K562 (cell line): Measurements from ENCODE around the gene HMSD. TPM values are rescaled to one million over a fixed set of nuclear protein-coding genes. Genes with fewer than 3 reads are reported as not detected.
A peak's percentile ranks its signal among the peaks of the same experiment; 100 is the strongest.

ENCODE experiments used
- ATAC-seq: fragments of 200-7000 bp; cut with Tn5 transposase; 3 replicates; pipeline ENCODE4 v1.9.1; 2020; ENCODE audit warnings: moderate library complexity
- BruUV-seq: library from RNA; stranded (reverse); fragments of 400-500 nt; replicated peaks from 2 replicates; lab custom pipeline; 2021; lab: Mats Ljungman, UMichigan
- CTCF ChIA-PET: fragments of 300-600 bp; formaldehyde crosslinking; extraction: SDS; loops from one replicate; lab custom pipeline; 2021; ENCODE audit warnings: low intra/inter-chr PET ratio; lab: Yijun Ruan, JAX
- POLR2A ChIA-PET: fragments of 300-600, 350-650 bp; sonication (Branson Sonifier 250); formaldehyde crosslinking; extraction: SDS; loops from one replicate; lab custom pipeline; 2021; ENCODE audit warnings: antibody characterized with exemption, inconsistent platforms; lab: Yijun Ruan, JAX
- DNase-seq, 4 experiments: peaks; one replicate each; pipeline versions ENCODE4 v3.0.0 to v3.0.0-alpha.2; 2011 to 2018; ENCODE audit warnings: low spot score in 3 of 4, mixed read lengths in 3 of 4; ENCODE audit errors: extremely low read depth in 1 of 4
- FAIRE-seq: peaks from 2 replicates; lab custom pipeline; 2011; peaks lifted over from hg19 to GRCh38; lab: Jason Lieb, UNC
- H2AFZ ChIP-seq: 2 replicates; pipeline ENCODE4 v1.6.0; 2011; ENCODE audit warnings: low read depth, low read length, control low read depth, inconsistent platforms
- H3K27ac ChIP-seq: fragments of 200-600 bp; 3 replicates; pipeline ENCODE4 v1.8.0; 2011; ENCODE audit warnings: low read depth, mild to moderate bottlenecking, control low read depth, inconsistent platforms, low read length, moderate library complexity, mixed read lengths; ENCODE audit errors: extremely low read depth
- H3K27me3 ChIP-seq, 2 experiments: fragments of 300-600 bp in 1 of 2; 2 replicates in 1 of 2; 3 replicates in 1 of 2; pipeline versions ENCODE4 v1.6.0 to v1.8.0; 2011; ENCODE audit warnings: inconsistent platforms in 2 of 2, low read length in 2 of 2, mild to moderate bottlenecking in 1 of 2, mixed read lengths in 1 of 2, moderate library complexity in 1 of 2; ENCODE audit not compliant: control insufficient read depth in 2 of 2, insufficient read depth in 2 of 2
- H3K36me3 ChIP-seq: fragments of 300-600 bp; 3 replicates; pipeline ENCODE4 v1.8.0; 2011; ENCODE audit warnings: mild to moderate bottlenecking, low read length, inconsistent platforms; ENCODE audit not compliant: control insufficient read depth, insufficient read depth
- H3K4me1 ChIP-seq, 2 experiments: fragments of 200-600 bp in 1 of 2; replicated peaks in 1 of 2; 2 replicates in 1 of 2; 3 replicates in 1 of 2; pipeline versions ENCODE4 v1.5.1 to v1.8.0; 2011; ENCODE audit warnings: inconsistent platforms in 2 of 2, low read length in 2 of 2, mild to moderate bottlenecking in 1 of 2, mixed read lengths in 1 of 2, moderate library complexity in 1 of 2; ENCODE audit not compliant: control insufficient read depth in 2 of 2, insufficient read depth in 2 of 2
- H3K4me2 ChIP-seq: 2 replicates; pipeline ENCODE4 v1.6.1; 2011; ENCODE audit warnings: low read length, control low read depth, inconsistent platforms, mixed read lengths; ENCODE audit not compliant: insufficient read depth
- H3K4me3 ChIP-seq: fragments of 200-600 bp; sonication (generic), shearing (Covaris generic); 2 replicates; pipeline ENCODE4 v1.5.1; 2016; ENCODE audit warnings: control low read depth, inconsistent platforms
- H3K79me2 ChIP-seq: fragments of 200-600 bp; 3 replicates; pipeline ENCODE4 v1.8.0; 2011; ENCODE audit warnings: low read length, inconsistent platforms; ENCODE audit not compliant: control insufficient read depth, insufficient read depth
- H3K9ac ChIP-seq, 2 experiments: 2 replicates each; pipeline versions ENCODE4 v1.6.0 to v1.6.1; 2011; ENCODE audit warnings: low read depth in 2 of 2, low read length in 2 of 2, control low read depth in 1 of 2, inconsistent platforms in 1 of 2, mild to moderate bottlenecking in 1 of 2, mixed read lengths in 1 of 2; ENCODE audit not compliant: insufficient read depth in 1 of 2
- H3K9me1 ChIP-seq: one replicate; pipeline ENCODE4 v1.6.0; 2011; ENCODE audit warnings: inconsistent platforms, mild to moderate bottlenecking, low read length, moderate library complexity; ENCODE audit not compliant: control insufficient read depth, insufficient read depth
- H3K9me3 ChIP-seq: replicated peaks from 2 replicates; pipeline ENCODE4 v1.5.1; 2011; ENCODE audit warnings: low read depth, low read length, inconsistent platforms; ENCODE audit not compliant: control insufficient read depth, insufficient read depth
- H4K20me1 ChIP-seq: replicated peaks from 2 replicates; pipeline ENCODE4 v1.6.1; 2011; ENCODE audit warnings: low read length, inconsistent platforms, mixed read lengths; ENCODE audit not compliant: control insufficient read depth, insufficient read depth
- PHF8 ChIP-seq: fragments of 200-600 bp; sonication (generic); IDR thresholded peaks from 2 replicates; pipeline ENCODE4 v1.6.1; 2012; ENCODE audit warnings: mixed run types, mild to moderate bottlenecking, inconsistent platforms, low read length, moderate library complexity, borderline replicate concordance
- SIX5 ChIP-seq, 2 experiments: IDR thresholded peaks; 2 replicates each; pipeline ENCODE4 v1.6.1; 2011; ENCODE audit warnings: low read length in 2 of 2, borderline replicate concordance in 1 of 2, low read depth in 1 of 2, mild to moderate bottlenecking in 1 of 2, moderate library complexity in 1 of 2; ENCODE audit not compliant: insufficient read depth in 1 of 2
- SPI1 ChIP-seq: IDR thresholded peaks from 2 replicates; pipeline ENCODE4 v1.6.1; 2011; ENCODE audit warnings: low read depth, low read length, control low read depth, borderline replicate concordance
- ZNF124 ChIP-seq: sonication (generic); formaldehyde crosslinking; IDR thresholded peaks from 2 replicates; pipeline ENCODE4 v1.8.1; 2022; ENCODE audit warnings: missing genetic modification reagents
- ZNF316 ChIP-seq: fragments of 450-650 bp; IDR thresholded peaks from 2 replicates; pipeline ENCODE4 v1.6.1; 2016
- ZNF436 ChIP-seq: fragments of 250-450, 450-650 bp; sonication (Bioruptor Pico); formaldehyde crosslinking; IDR thresholded peaks from 2 replicates; pipeline ENCODE4 v1.7.0; 2020; ENCODE audit warnings: mild to moderate bottlenecking
- WGBS: fragments of 100-300 bp; shearing (Covaris generic); methylation state at CpG from one replicate; pipeline ENCODE4 v1.1.6; 2016; ENCODE audit warnings: low coverage, mixed read lengths; ENCODE audit not compliant: insufficient coverage; ENCODE audit errors: missing lambda C conversion rate; 5-methylcytosine and 5-hydroxymethylcytosine counted together
- in situ Hi-C: fragments of 300-500 bp; cut with MboI; formaldehyde crosslinking; loops from 4 replicates; pipeline ENCODE4 v1.15.0; 2018; ENCODE audit warnings: inconsistent platforms, mixed read lengths
- intact Hi-C: fragments of 100-400 bp; cut with micrococcal nuclease; formaldehyde crosslinking; loops from 2 replicates; pipeline ENCODE4 v1.14.2; 2022
- polyA plus RNA-seq, 8 experiments: library from polyadenylated mRNA; depleted of rRNA in 4 of 8; stranded (reverse) in 5 of 8; unstranded in 3 of 8; fragments of >200 nt; fragmentation: Nextera tagmentation in 2 of 8; fragmentation: Illumina TruSeq in 1 of 8; extraction: Ambion mirVana in 2 of 8; extraction: Trizol in 1 of 8; gene quantifications; 2 replicates each; pipeline versions ENCODE4 v1.2.1 to v1.2.3, GENCODE V29; 2011 to 2014; ENCODE audit warnings: inconsistent platforms in 1 of 8, missing spikeins in 1 of 8
- total RNA-seq, 7 experiments: library from RNA; depleted of rRNA in 6 of 7; stranded (reverse); fragments of >200 nt in 6 of 7; fragmentation: Illumina TruSeq in 2 of 7; extraction: Trizol in 2 of 7; gene quantifications; 2 replicates each; pipeline versions ENCODE4 v1.2.1 to v1.2.3, GENCODE V29; 2011 to 2021; ENCODE audit warnings: low replicate concordance in 1 of 7
- TF ChIP-seq, protein P1 (sequence below): fragments of 250-450 bp; sonication (Bioruptor Pico); IDR thresholded peaks from 2 replicates; pipeline ENCODE4 v1.8.0; 2022; ENCODE audit warnings: moderate library complexity, mild to moderate bottlenecking, inconsistent platforms
- TF ChIP-seq, protein P2 (sequence below), 2 experiments: fragments of 450-650 bp; formaldehyde crosslinking in 1 of 2; IDR thresholded peaks; 2 replicates each; pipeline versions ENCODE4 v1.4.0 to v1.6.1; 2014 to 2020; ENCODE audit warnings: mild to moderate bottlenecking in 2 of 2, borderline replicate concordance in 1 of 2, low read depth in 1 of 2
- TF ChIP-seq, protein P3 (sequence below): sonication (generic); formaldehyde crosslinking; IDR thresholded peaks from 2 replicates; pipeline ENCODE4 v1.8.0; 2022; ENCODE audit warnings: mild to moderate bottlenecking, missing genetic modification reagents

Gene HMSD
- total and polyA plus RNA-seq, 9 of the 15 experiments (the other 6 are each of a cell fraction or from before 2014, with no cell fraction given), result 0.18 to 0.39 (median 0.33) TPM; not detected in 6

DNA sequence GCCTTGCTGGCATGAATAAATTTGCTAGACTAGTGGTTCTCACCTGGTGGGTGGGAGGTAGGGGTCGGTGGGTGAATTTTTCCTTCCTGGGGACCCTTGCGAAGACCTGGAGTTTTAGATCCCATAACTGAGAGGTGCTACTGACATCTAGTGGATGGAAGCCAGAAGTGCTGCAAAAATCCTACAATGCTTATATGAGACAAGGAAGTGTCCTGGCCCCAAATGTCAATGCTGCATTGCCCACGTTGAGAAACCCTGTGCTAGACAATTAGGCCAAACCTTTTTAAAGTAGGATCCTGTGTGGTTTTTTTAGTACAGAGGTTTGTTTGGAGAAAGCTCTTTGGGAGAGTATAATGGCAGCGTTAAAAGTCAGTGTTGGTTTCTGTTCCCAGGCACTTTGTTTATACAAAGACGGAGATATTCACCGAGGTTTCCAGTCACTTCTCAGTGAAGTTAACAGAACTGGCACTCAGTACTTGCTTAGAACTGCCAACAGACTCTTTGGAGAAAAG, 30.4 kb downstream of the HMSD start:
- H3K36me3 ChIP-seq, result no peaks in the 10 kb centered on the region
- 0 out of 2 replicates have a peak overlapping the region, but pooled peaks have one; percentile 42 for H2AFZ ChIP-seq
- H3K4me3 ChIP-seq, result no peak overlapping the region
- H3K9me3 ChIP-seq, result no peaks in the 10 kb centered on the region
- no peaks in the 10 kb centered on the region for H4K20me1 ChIP-seq
- H3K4me2 ChIP-seq, result peak overlapping the region; percentile 29; the same call in 1 of the 2 replicates
- no peaks in the 10 kb centered on the region for H3K79me2 ChIP-seq
- H3K4me1 ChIP-seq, result no peaks in the 10 kb centered on the region
- in situ Hi-C loops, result loop anchor here (25.0 kb wide), 1 partner anchor 467 kb away; no protein-coding TSS in a partner anchor
- intact Hi-C loops, result loop anchor here (2.0 to 5.0 kb wide), 2 partner anchors 43 to 462 kb away; no protein-coding TSS in a partner anchor
- no peak overlapping the region for H3K9ac ChIP-seq
- no peaks in the 10 kb centered on the region for H3K9me1 ChIP-seq
- ATAC-seq (peak; percentile 78), FAIRE-seq (peak; percentile 85), DNase-seq (peak; percentile 11 to 36 (median 22))
- ChIA-PET CTCF (interaction anchor here (0.6 to 0.9 kb wide), 4 partner anchors 11 to 461 kb away, joined by 3 to 4 read pairs (median 3); no protein-coding TSS in a partner anchor), POLR2A (no interaction called here)
- H3K27ac ChIP-seq, result no peak overlapping the region
- H3K27me3 ChIP-seq, result no peaks in the 10 kb centered on the region
- 11% methylated on average over 4 of the region's 6 CpGs for WGBS
- no TSS peak for BruUV-seq
- no peak for TF ChIP-seq ZNF316
- TF ChIP-seq SIX5 (IDR thresholded peaks at IDR 0.05; ENCODE audit: borderline replicate concordance in 1 of 2, insufficient read depth in 1 of 2, low read depth in 1 of 2, low read length in 2 of 2), result no peak
- TF ChIP-seq, protein P1, sequence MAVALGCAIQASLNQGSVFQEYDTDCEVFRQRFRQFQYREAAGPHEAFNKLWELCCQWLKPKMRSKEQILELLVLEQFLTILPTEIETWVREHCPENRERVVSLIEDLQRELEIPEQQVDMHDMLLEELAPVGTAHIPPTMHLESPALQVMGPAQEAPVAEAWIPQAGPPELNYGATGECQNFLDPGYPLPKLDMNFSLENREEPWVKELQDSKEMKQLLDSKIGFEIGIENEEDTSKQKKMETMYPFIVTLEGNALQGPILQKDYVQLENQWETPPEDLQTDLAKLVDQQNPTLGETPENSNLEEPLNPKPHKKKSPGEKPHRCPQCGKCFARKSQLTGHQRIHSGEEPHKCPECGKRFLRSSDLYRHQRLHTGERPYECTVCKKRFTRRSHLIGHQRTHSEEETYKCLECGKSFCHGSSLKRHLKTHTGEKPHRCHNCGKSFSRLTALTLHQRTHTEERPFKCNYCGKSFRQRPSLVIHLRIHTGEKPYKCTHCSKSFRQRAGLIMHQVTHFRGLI, result no peak
- TF ChIP-seq ZNF124 (CRISPR knock-in tag), result no peak
- TF ChIP-seq, protein P2, sequence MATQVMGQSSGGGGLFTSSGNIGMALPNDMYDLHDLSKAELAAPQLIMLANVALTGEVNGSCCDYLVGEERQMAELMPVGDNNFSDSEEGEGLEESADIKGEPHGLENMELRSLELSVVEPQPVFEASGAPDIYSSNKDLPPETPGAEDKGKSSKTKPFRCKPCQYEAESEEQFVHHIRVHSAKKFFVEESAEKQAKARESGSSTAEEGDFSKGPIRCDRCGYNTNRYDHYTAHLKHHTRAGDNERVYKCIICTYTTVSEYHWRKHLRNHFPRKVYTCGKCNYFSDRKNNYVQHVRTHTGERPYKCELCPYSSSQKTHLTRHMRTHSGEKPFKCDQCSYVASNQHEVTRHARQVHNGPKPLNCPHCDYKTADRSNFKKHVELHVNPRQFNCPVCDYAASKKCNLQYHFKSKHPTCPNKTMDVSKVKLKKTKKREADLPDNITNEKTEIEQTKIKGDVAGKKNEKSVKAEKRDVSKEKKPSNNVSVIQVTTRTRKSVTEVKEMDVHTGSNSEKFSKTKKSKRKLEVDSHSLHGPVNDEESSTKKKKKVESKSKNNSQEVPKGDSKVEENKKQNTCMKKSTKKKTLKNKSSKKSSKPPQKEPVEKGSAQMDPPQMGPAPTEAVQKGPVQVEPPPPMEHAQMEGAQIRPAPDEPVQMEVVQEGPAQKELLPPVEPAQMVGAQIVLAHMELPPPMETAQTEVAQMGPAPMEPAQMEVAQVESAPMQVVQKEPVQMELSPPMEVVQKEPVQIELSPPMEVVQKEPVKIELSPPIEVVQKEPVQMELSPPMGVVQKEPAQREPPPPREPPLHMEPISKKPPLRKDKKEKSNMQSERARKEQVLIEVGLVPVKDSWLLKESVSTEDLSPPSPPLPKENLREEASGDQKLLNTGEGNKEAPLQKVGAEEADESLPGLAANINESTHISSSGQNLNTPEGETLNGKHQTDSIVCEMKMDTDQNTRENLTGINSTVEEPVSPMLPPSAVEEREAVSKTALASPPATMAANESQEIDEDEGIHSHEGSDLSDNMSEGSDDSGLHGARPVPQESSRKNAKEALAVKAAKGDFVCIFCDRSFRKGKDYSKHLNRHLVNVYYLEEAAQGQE (IDR thresholded peaks at IDR 0.05; ENCODE audit: borderline replicate concordance), result peak; percentile 8; the same call in 1 of the 2 replicates
- TF ChIP-seq, protein P2 (CRISPR knock-in tag; IDR thresholded peaks at IDR 0.05; ENCODE audit: low read depth), result no peak
- TF ChIP-seq ZNF436 (CRISPR knock-in tag), result no peak
- TF ChIP-seq, protein P3, sequence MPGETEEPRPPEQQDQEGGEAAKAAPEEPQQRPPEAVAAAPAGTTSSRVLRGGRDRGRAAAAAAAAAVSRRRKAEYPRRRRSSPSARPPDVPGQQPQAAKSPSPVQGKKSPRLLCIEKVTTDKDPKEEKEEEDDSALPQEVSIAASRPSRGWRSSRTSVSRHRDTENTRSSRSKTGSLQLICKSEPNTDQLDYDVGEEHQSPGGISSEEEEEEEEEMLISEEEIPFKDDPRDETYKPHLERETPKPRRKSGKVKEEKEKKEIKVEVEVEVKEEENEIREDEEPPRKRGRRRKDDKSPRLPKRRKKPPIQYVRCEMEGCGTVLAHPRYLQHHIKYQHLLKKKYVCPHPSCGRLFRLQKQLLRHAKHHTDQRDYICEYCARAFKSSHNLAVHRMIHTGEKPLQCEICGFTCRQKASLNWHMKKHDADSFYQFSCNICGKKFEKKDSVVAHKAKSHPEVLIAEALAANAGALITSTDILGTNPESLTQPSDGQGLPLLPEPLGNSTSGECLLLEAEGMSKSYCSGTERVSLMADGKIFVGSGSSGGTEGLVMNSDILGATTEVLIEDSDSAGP, result no peak
- 0 out of 2 replicates have a peak, but pooled peaks have one; percentile 16 for TF ChIP-seq SPI1
- no peak for TF ChIP-seq PHF8
